H1 (cell line): ENCODE measurements around the gene RALY. TPM values are rescaled to one million over a fixed set of nuclear protein-coding genes. Genes with fewer than 3 reads are reported as not detected.

Source experiments
- EZH2 ChIP-seq: fragments of 200-600 bp; sonication (generic); IDR thresholded peaks from 2 replicates; pipeline ENCODE4 v1.7.1; 2012; ENCODE audit warnings: low read depth, mild to moderate bottlenecking, moderate library complexity, low read length, inconsistent platforms; ENCODE audit not compliant: severe bottlenecking
- PHF8 ChIP-seq: fragments of 200-600 bp; sonication (generic); conservative IDR thresholded peaks from 2 replicates; pipeline ENCODE4 v1.7.1; 2012; ENCODE audit warnings: low read depth, mild to moderate bottlenecking, inconsistent platforms, low read length, moderate library complexity
- POLR2AphosphoS5 ChIP-seq: IDR thresholded peaks from 2 replicates; pipeline ENCODE4 v1.6.1; 2011; ENCODE audit warnings: low read depth, low read length
- RNF2 ChIP-seq: fragments of 200-900, 300-1000 bp; sonication (generic); IDR thresholded peaks from 2 replicates; pipeline ENCODE4 v1.7.1; 2016; ENCODE audit warnings: borderline replicate concordance, low read depth, mild to moderate bottlenecking, antibody characterized with exemption, low read length; ENCODE audit not compliant: poor library complexity, severe bottlenecking; ENCODE audit errors: missing control alignments
- SIX5 ChIP-seq: IDR thresholded peaks from 2 replicates; pipeline ENCODE4 v1.6.1; 2011; ENCODE audit warnings: mild to moderate bottlenecking, low read depth, low read length
- YY1 ChIP-seq: IDR thresholded peaks from 2 replicates; pipeline ENCODE4 v1.6.1; 2011; ENCODE audit warnings: low read depth, mild to moderate bottlenecking, low read length
- ZNF274 ChIP-seq: IDR thresholded peaks from 2 replicates; pipeline ENCODE4 v1.7.0; 2012; ENCODE audit warnings: low read length, borderline replicate concordance; ENCODE audit errors: extremely low read depth
- polyA plus RNA-seq, 7 experiments: library from polyadenylated mRNA; depleted of rRNA in 3 of 7; stranded (reverse) in 5 of 7; unstranded in 2 of 7; fragments of >200 nt in 5 of 7; fragments of 200-250 nt in 2 of 7; gene quantifications; 1 replicate in 5 of 7; 2 replicates in 1 of 7; 4 replicates in 1 of 7; pipeline versions ENCODE4 v1.2.1 to v1.2.3, GENCODE V29; 2011 to 2013; ENCODE audit warnings: missing spikeins in 2 of 7, mixed read lengths in 2 of 7
- total RNA-seq: library from RNA; stranded (reverse); fragmentation: NEBNext Ultra II Directional; extraction: Animal tissue kit (Norgen Biotek cat#: 25700); gene quantifications from 2 replicates; pipeline ENCODE4 v1.2.1, GENCODE V29; 2021
- TF ChIP-seq, protein P1 (sequence below): IDR thresholded peaks from 2 replicates; pipeline ENCODE4 v1.6.1; 2011; ENCODE audit warnings: low read depth, mild to moderate bottlenecking, low read length; ENCODE audit not compliant: insufficient read depth

Gene RALY
- total and polyA plus RNA-seq, 2 of the 8 experiments (the other 6 are each of a cell fraction or from before 2014, with no cell fraction given), result 133 to 148 TPM

DNA sequence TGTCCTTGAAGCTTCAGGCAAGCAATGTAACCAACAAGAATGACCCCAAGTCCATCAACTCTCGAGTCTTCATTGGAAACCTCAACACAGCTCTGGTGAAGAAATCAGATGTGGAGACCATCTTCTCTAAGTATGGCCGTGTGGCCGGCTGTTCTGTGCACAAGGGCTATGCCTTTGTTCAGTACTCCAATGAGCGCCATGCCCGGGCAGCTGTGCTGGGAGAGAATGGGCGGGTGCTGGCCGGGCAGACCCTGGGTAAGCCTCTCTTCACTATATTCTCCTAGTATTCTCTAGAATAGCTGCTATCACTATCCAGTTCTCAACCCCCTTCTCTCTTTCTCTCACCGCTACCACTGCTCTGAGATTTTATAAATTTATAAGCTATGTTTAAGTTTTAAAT is 78.4 kb downstream of the RALY start (continued):
- TF ChIP-seq PHF8 (no peak), SIX5 (no peak), YY1 (no peak), ZNF274 (no peak), EZH2 (no peak), POLR2AphosphoS5 (no peak), RNF2 (no peak)
- TF ChIP-seq, protein P1, sequence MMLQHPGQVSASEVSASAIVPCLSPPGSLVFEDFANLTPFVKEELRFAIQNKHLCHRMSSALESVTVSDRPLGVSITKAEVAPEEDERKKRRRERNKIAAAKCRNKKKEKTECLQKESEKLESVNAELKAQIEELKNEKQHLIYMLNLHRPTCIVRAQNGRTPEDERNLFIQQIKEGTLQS, result no peak
